ENCODE data around the gene TEDC2.

TEDC2 gene

DNA sequence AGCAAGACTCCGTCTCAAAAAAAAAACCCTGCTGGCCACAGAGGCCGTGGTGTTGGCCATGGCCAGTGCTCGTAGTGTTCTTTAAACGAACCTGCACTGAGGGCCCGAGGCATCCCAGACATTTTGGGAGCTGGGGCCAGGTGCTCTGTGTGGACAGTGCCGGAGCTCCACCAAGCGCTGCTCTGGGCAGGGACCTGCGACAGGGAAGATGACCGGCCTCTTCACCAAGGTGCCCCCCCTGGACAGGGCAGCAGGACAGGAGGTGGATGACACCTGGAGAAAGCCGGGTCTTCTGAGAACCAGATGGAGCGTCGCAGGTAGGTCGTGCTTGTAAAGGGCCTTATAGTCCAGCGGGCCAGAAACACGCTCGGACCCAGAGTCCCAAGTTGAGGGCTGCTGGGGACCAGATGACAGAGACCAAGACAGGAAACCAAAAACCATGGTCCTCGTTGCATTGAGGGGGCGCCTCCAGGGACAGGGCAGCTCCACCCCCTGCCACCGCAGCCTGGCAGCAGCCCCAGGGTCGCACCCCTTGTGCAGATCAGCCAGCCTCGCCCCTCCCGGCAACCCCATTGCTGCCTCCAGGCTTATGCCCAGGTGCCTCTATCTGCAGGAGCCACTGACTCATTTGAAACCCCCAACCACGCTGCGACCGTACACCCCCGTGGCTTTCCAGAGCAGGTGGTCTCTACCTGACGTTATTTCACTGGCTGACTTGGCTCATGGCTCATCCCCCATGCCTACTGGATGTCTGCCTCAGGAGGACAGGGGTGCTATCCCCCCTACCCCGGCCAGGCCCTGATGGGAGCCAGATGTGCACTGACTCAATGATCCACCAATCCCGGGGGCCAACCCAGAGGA, 7.0 kb downstream of the TEDC2 start:
- DNase-seq (ENCODE audit: low spot score): no peak

DNA sequence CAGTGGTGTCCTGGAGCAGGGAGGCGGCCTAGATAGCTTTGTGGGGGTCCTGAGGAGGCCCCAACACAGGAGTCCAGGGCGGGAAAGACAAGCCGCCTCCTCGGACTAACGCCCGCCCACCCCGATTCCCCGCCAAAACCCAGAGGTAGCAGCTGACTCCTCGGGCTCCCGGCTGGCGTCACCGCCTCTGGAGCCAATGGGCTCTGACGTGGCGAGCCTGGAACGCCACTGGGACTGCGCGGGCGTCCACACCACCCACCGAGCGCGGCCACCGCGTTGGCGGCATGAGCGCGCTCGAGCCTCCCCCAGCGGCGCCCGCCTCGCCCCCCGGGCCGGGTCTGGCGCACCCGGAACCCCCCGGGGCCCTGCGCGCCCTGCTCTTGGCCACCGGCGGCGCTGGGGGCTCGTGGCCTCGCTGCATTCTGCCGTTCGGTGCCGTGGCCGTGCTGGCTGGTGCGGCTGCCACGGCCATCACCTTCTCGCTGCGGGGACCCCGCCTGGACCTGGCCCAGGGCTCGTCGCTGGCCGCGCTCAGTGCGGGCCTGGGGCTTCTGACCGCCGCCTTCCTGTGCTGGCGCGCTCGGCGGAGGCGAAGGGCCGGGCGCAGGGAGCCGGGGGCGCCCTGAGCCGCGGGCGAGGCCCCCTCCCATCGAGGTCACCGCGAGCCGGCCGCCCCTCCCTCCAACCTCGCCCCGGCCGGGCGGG, 7.8 kb downstream of the TEDC2 start:
- peak; percentile 63 for DNase-seq (ENCODE audit: low spot score)

DNA sequence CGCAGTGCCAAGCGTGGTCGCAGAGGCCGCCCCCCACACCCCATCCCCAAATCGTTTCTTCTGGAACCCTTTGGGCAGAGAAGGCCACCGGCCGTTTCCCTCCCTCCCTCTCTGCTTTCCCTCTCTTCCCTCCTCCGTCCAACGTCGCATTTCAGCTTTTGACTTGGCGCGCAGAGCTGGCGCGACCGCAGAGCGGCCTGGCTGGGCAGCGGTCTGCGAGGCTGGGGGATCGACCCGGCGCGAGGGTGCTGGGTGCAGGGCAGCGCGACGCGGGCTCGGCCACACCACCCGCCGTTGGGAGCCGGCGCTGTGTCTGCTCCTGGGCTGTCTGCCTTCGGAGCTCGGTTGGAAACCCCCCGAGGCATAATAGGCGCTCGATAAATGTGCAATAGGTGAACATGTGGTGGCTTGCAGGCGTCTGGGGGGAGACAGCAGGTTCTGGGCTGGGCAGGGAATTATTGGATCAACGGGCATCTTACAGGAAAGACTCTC, 8.4 kb downstream of the TEDC2 start:
- DNase-seq (ENCODE audit: low spot score): no peak

DNA sequence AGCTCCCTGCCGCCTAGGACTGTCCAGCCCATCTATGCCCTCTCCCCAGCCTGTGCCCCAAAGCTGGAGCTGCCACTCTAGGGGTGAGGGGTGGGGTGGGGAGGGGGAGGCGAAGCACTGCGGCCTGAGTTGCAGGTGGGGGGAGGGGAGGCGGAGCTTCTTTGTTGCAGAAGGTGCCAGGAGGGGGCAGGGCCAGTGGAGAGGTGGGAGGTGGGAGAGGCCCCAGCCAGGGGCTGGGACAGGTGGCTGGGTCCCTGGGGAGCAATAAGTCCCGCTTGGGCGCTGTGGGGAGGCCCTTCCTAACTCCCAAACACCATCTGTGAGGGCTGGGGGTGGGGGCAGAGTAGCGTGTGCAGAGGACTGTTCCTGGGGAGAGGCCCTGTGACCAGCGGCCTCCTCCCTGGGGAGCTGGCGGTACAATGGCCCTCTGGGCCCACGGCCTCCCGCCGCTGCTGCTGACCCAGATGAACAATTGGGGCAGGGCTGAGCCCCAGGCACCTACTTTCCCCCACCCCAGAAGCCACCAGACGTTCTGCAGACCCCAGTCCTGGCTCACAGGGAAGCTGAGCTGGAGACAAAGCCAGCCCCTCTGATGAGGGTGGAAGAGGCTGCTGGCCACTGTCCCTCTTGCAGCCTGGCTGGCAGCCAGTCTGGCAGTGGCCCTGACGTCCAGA, 9.0 kb downstream of the TEDC2 start:
- DNase-seq (ENCODE audit: low spot score): peak; percentile 52

DNA sequence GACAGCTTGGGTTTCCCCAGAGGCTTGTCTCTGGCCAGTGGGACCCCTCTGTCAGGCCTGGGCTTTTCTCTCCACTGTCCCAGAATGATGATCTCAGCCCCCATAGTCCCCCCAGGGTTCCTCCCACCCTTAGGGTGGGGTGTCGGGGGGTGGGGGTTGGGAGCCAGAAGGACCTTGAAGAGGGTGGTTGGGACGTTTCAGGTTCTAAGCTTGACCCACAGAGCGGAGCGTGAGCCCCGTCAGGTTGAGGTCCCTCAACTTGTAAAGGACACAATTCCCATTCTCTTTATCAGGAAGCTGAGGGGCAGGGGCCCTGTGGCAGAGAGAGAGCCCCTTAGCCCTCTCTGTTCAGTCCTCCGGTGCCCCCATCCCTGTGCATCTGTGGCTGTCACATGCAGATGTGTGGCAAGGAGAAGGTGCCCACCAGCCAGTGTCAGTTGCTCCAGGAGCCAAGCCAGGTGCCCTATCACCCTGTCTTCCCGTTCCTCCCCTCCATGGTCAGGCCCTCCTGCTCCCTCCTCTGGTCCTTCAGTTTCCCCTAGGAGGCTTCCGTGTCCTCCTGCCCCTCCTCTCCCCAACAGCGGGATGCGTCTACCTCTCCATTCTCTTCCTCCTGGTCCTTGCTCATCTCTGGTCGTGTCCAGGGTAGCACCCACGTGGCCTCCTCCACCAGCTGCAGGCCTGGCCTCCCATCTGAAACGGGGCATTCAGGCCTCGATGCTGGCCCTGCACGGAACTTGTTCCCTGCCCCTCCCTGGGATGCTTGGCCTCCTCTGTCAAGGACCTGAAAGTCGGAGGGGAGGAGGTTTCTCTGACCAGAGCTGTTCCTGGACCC, 9.7 kb downstream of the TEDC2 start:
- DNase-seq (ENCODE audit: low spot score): no peak

DNA sequence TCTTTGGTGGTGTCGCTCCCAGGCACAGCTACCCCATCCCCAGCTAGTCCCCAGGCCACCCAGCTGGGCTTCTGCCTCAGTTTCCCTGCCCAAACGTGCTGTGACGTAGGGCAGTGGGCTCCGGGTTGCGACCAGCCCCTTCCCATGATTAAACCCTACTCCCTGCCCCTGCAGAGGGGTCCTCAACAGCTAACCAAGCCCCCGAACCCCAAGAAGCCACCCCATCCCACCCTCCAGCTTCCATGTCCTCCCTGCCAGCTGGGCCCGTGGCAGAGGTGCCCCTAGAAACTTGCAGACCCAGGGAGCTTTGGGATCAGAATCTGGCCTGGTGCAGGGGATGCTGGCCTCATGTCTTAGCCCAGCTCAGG, 10.3 kb downstream of the TEDC2 start:
- DNase-seq (ENCODE audit: low spot score): no peak

DNA sequence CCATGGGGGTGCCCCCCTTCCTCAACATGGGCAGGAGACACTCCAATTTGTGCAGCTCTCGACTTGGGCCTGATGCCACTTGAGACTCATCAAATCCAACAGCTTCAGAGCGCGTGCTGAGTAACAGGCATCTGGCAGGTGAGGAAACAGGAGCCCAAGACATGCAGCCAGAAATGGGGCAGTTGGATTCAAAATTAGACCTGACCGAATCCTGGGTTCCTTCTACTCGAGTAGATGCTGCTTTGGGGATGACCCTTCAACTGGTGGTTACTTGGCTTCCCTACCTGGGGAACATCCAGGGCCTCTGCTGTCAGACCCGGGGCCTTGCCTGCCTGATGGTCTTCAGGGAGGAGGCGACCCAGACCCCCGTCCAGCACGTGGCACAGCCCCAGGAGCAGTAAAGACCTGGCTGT, 10.7 kb downstream of the TEDC2 start:
- no peak for DNase-seq (ENCODE audit: low spot score)

DNA sequence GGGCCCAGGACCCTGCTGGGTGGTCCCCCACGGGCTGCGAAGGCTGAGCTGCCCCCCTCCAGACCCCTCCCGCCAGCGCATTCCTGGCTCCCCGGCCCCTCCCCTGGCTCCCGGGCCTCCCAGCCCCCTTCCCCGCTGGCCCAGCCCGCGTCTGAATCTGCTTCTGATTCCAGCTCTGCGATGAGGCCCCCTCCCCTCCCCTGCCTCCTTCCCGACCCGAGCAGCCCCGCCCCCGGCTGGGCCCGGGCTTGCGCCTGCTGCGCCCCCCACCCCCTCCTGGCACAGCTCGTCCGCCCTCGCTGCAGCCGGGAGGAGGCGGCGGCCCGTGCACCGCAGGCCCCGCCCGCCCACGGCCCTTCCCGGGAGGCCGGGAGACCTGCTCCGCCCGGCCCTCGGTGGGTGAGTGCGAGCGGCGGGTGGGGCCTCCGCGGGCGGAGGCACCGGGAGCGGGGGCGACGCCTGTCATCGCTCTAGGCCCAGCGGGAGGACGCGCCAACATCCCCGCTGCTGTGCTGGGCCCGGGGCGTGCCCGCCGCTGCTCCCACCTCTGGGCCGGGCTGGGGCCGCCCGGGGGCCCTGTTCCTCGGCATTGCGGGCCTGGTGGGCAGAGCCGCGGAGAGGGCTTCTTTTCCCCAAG, 11.2 kb downstream of the TEDC2 start, which contains the start of gene NTN3:
Gene NTN3 (plus strand): TSS at position 282 of the 637 bp plus-strand sequence. CDS start 405 bp downstream, outside the sequence.
- no peak for DNase-seq (ENCODE audit: low spot score)

DNA sequence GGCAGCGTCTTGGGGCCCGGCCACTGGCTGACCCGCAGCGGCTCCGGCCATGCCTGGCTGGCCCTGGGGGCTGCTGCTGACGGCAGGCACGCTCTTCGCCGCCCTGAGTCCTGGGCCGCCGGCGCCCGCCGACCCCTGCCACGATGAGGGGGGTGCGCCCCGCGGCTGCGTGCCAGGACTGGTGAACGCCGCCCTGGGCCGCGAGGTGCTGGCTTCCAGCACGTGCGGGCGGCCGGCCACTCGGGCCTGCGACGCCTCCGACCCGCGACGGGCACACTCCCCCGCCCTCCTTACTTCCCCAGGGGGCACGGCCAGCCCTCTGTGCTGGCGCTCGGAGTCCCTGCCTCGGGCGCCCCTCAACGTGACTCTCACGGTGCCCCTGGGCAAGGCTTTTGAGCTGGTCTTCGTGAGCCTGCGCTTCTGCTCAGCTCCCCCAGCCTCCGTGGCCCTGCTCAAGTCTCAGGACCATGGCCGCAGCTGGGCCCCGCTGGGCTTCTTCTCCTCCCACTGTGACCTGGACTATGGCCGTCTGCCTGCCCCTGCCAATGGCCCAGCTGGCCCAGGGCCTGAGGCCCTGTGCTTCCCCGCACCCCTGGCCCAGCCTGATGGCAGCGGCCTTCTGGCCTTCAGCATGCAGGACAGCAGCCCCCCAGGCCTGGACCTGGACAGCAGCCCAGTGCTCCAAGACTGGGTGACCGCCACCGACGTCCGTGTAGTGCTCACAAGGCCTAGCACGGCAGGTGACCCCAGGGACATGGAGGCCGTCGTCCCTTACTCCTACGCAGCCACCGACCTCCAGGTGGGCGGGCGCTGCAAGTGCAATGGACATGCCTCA, 12.0 kb downstream of the TEDC2 start:
- no peak for DNase-seq (ENCODE audit: low spot score)

DNA sequence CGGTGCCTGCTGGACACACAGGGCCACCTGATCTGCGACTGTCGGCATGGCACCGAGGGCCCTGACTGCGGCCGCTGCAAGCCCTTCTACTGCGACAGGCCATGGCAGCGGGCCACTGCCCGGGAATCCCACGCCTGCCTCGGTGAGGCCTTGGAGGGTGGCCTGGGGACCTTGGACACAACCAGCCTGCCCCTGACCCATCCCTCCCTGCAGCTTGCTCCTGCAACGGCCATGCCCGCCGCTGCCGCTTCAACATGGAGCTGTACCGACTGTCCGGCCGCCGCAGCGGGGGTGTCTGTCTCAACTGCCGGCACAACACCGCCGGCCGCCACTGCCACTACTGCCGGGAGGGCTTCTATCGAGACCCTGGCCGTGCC, 12.6 kb downstream of the TEDC2 start:
- no peak for DNase-seq (ENCODE audit: low spot score)

DNA sequence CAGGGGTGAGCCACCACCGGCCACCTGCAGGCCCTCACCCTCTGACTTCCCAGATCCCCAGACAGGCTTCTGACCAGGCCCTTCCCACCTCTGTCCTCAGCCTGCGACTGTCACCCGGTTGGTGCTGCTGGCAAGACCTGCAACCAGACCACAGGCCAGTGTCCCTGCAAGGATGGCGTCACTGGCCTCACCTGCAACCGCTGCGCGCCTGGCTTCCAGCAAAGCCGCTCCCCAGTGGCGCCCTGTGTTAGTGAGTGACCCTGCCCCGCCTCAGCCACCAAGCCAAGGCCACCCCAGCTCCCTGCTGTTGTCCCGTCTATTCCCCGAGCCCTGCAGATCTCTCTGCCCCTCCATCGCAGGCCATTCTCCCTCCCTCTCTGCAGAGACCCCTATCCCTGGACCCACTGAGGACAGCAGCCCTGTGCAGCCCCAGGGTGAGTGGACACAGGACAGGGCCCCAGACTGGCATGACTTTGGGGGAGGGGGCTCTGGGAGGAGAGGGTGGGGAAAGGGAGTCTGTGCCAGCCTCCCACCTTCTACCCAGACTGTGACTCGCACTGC, 13.1 kb downstream of the TEDC2 start:
- DNase-seq (ENCODE audit: low spot score): no peak

DNA sequence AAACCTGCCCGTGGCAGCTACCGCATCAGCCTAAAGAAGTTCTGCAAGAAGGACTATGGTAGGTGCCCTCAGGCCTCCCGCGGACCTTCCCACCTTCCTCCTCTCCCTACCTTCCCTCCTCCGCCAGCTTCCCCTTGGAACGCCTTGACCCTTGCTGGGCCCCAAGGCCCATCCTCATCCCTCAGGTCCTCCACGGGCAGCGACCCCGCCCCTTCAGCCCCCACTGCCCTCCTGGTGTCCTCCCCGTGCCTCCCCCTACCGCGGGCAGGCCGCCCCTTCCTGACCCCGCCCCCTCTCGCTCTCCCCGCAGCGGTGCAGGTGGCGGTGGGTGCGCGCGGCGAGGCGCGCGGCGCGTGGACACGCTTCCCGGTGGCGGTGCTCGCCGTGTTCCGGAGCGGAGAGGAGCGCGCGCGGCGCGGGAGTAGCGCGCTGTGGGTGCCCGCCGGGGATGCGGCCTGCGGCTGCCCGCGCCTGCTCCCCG, 13.6 kb downstream of the TEDC2 start:
- no peak for DNase-seq (ENCODE audit: low spot score)

DNA sequence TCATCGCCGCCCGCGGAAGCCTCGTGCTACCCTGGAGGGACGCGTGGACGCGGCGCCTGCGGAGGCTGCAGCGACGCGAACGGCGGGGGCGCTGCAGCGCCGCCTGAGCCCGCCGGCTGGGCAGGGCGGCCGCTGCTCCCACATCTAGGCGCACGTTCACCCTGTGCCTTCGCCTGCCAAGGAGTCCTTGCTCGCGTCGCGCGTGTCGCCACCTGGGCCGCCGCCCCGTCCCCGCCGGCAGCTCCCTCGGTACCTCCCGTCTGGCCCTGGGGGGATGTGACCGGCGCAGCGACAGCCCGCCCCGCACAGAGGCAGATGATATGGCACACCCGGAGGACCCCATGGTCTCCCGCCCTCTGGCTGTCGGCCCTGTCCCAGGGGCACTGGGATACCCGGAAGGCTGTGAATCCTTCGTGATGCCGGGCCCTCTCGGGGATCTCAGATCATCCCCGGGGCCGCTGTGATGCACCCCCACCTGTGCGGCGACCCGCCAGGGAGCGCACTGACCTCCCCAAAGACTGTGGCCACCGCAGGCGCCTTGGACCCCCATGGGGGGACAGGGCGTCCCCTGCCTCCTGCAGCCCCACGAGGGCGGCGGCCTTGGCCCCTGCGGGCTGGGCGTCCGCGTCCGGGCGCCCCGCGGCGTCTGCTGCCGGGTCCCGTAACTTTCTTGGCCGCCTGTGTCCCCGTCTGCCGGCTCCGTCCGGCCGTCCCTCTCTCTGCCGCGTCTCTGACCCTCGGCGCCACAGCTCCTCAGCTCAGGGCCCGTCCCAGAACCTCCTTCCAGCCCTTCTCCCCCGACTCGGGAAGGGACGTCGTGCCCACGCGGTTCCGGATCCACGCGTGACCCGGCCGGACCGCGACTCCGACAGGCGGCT, 14.3 kb downstream of the TEDC2 start:
- no peak for DNase-seq (ENCODE audit: low spot score)

DNA sequence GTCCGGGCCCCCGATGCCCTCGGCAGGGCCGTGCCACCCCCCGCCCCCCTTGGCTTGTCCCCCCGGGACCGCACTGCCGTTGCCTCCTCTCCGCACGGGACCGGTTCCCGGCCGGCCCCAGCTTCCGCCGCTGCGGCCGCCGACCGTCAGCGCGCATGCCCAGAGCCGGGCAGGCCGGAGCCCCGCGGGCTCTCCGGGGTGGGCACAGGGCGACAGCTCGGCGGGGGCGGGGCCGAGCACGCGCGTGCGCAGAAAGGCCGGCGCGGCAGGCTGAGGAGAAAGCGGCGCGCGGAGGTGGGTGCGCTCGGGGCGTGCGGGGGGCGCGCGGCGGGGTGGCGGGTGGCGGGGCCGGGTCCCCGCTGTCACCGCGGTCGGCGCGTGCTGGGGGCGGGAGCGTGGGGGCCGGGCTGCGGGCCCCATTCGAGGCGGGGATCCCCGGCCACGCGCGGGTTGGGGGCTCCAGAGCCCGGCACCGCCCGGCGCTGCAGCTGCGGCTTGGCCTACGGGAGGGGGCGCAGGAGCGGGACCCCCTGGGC, 15.0 kb downstream of the TEDC2 start, which contains the start of gene TBC1D24:
Gene TBC1D24 (plus strand): TSS at position 251 of the 536 bp plus-strand sequence. CDS start 21,022 bp downstream, outside the sequence.
- peak; percentile 61 for DNase-seq (ENCODE audit: low spot score)

DNA sequence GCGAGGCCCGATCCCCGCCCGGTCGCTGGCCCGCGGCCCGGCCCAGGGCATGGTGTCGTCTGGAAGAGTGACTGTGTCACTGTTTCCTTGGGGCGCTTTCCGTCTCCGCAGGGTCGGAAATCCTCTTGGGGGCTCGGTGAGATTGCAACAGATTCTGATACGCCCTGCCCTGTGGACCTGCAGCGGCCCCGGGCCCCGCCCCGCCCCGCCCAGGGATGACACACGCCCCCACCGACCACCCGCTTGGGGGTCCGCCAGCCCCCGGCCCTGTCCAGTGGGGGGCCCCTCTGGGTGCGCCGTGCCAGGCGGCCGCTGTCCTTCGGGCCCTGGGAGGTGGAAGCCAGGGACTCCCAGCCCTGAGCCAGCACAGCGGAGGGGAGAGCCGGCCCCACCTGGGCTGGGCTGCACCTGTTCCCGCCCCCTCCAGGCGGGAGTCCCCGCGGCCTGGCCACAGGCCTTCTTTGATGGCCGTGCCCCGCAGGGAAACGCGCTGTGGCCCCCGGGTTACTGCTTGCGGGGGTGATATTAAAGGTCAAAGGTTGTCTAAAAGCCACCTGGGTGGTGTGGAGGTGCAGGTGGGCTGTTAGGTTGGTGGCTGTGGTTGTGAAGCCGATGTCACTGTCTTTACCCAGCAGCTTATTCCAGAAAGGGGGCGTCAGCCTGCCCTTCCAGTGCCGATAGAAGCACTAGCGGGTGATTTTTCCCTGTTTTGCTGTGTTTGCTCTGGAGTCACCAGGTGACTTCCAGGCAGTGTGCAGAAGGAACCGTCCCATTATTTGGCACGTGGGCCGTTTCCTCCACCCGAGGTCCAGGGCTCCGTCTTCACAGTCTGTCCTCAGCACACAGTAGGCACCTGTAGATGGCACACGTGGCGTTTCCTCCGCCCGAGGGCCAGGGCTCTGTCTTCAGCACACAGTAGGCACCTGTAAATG, 15.8 kb downstream of the TEDC2 start:
- DNase-seq (ENCODE audit: low spot score): no peak

DNA sequence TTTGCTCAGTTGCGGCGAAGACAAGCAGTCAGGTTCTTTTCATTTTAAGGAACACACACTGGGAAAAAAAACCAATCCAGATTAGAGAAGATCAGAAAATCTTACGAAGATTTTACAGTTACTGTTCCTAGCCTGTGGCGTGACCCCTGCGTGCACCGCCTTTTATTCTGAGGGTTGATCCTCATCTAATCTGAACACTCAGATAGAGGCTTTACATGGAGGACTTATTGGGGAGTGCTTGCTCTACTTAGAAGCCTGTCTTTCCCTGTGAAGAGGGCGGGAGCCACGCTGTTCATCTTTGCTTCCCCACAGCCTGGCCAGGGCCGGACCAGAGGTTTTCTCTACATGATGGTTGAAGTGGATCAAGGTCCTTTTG, 16.4 kb downstream of the TEDC2 start:
- DNase-seq (ENCODE audit: low spot score): no peak

DNA sequence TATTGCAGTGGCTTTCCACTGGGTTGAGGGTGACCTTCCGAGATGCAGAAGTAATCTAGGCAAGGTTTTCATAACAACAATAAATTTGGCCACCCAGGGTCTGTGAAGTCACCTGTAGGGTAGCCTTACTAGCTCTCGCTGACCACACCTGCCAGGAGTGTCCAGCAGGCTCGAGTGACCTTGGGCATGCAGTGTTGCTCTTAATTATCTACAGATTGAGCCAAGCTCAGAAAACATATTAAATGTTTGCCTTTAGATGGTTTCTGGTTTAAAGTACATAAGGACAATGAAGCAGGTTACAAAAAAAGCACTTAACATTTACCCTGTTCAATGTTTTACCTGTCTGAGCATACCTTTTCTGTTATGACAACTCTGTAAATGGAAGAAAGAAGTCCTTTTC, 16.8 kb downstream of the TEDC2 start:
- DNase-seq (ENCODE audit: low spot score): no peak

Data from SW480 (cell line).